RWPE1 (cell line): Measurements from ENCODE around the gene POLR3A.

ENCODE experiments used
- CTCF ChIA-PET: fragments of 350-600 bp; sonication (Branson Sonifier 250); formaldehyde crosslinking; extraction: SDS; loops from one replicate; lab custom pipeline; 2021; lab: Yijun Ruan, JAX
- POLR2A ChIA-PET: fragments of 400-600 bp; formaldehyde crosslinking; extraction: SDS; loops from one replicate; lab custom pipeline; 2020; ENCODE audit warnings: antibody characterized with exemption; ENCODE audit not compliant: low non-redundant PET; lab: Yijun Ruan, JAX
- DNase-seq: peaks from one replicate; pipeline ENCODE4 v3.0.0; 2012; ENCODE audit warnings: low spot score
- H3K27ac ChIP-seq: fragments of 450-650 bp; 2 replicates; pipeline ENCODE4 v1.5.1; 2017
- CTCF ChIP-seq: fragments of 450-650 bp; conservative IDR thresholded peaks from 2 replicates; pipeline ENCODE4 v1.5.1; 2017; ENCODE audit warnings: low read depth, mild to moderate bottlenecking

POLR3A gene

GRCh38 chr10:77940627-77941026 is 88.7 kb downstream of the POLR3A start:
- CTCF ChIA-PET: interaction anchor here (0.7 kb wide), 1 partner anchor 13 kb away, joined by 8 read pairs; no protein-coding TSS in a partner anchor
- no peak for TF ChIP-seq CTCF

GRCh38 chr10:77940225-77940624 is 89.1 kb downstream of the POLR3A start:
- ChIA-PET POLR2A (no interaction called here), CTCF (interaction anchor here (0.7 to 1.2 kb wide), 2 partner anchors 12 to 13 kb away, joined by 4 to 8 read pairs; no protein-coding TSS in a partner anchor)
- no peak for DNase-seq
- TF ChIP-seq CTCF: no peak
- H3K27ac ChIP-seq: peak overlapping the region; percentile 95

More at GRCh38 chr10:77940627-77941026, 88.7 kb downstream of the POLR3A start:
- peak overlapping the region; percentile 95 for H3K27ac ChIP-seq
- no peak for DNase-seq
- POLR2A ChIA-PET: interaction anchor here (1.0 kb wide), 1 partner anchor 8 kb away, joined by 3 read pairs; no protein-coding TSS in a partner anchor

GRCh38 chr10:77939561-77940001 is 89.7 kb downstream of the POLR3A start:
- peak overlapping the region; percentile 95 for H3K27ac ChIP-seq
- CTCF ChIA-PET: interaction anchor here (0.5 to 1.2 kb wide), 3 partner anchors 13 to 33 kb away, joined by 4 to 7 read pairs (median 4); no protein-coding TSS in a partner anchor

GRCh38 chr10:77936697-77937567 is 92.4 kb downstream of the POLR3A start:
- ChIA-PET POLR2A (interaction anchor here (0.6 kb wide), 1 partner anchor 32 kb away, joined by 3 read pairs; no protein-coding TSS in a partner anchor), CTCF (interaction anchor here (1.0 kb wide), 1 partner anchor 10 kb away, joined by 6 read pairs; the partner anchor contains the start of gene DLG5)
- DNase-seq: no peak
- no peak for TF ChIP-seq CTCF
- H3K27ac ChIP-seq: no peak overlapping the region; the same call in 1 of the 2 replicates

More at GRCh38 chr10:77939561-77940001, 89.7 kb downstream of the POLR3A start:
- no peak for DNase-seq
- POLR2A ChIA-PET: no interaction called here
- TF ChIP-seq CTCF: no peak

GRCh38 chr10:77932016-77932715 is 97.1 kb downstream of the POLR3A start:
- peak overlapping the region; percentile 70 for H3K27ac ChIP-seq
- CTCF ChIA-PET: interaction anchor here (0.6 kb wide), 1 partner anchor 342 kb away, joined by 3 read pairs; no protein-coding TSS in a partner anchor
- TF ChIP-seq CTCF: no peak
- no peak for DNase-seq
- POLR2A ChIA-PET: interaction anchor here (0.5 to 1.3 kb wide), 2 partner anchors 9 to 23 kb away, joined by 3 to 4 read pairs; no protein-coding TSS in a partner anchor
